ENCODE data around the gene CYCS.

CYCS gene

DNA sequence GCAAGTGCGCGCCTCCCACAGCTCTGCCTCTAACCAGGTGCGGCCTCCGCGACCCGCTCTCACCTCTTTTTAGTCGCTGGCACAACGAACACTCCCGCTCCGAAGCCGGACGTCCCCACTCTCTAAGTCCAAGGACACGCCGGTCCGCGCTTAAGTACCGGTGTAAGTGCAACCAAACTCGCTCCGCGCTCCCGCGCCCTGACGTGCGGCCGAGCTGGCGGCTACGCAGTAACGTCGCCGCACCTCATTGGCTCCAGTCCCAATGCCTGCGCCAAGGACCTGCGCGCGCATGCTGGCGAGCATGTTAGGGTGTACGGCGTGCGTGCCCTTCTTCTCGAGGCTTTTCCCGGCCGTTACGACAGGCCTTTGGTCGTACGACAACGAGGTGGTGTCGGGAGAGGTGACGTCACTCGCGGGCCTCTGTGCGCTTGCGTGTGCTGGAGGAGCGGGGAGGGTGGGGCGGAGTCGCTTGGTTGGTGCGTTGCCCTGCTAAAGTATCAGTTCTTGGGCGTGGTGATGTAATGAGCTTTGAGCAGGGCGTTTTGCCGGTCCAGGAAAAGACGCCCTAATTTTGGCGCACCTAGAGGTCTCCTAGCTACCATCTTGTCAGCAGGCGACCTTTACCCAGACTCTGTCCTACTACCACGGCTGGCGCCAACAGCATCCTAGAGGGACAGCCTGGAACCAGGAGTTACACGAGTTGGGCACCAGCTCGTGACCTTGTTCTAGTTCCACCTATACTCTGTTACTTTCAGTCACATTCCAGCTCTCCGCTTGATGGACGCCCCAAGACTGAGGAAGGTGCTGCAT lies at the start of gene CYCS:
Gene CYCS (minus strand): TSS at position 124 of the 810 bp plus-strand sequence. CDS start 1,141 bp downstream, outside the sequence.
- peak; percentile 94 for DNase-seq (ENCODE audit: low spot score)

DNA sequence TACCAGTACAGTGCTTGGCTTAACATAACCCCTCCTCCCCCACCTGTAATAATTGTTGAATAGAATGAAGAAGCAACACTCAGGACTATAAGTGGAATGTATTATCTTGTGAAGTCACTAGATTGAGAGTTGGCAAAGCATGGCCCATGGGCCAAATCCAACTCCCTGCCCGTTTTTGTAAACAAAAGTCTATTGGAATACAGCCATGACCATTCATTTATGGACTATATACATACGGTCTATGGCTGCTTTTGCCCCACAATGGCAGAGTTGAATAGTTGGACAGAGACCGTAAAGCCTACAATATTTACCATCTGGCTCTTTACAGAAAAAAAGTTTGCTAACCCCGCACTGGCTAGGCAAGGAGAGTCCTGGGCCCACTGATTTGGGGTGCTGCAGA lies 48.1 kb upstream of the CYCS start:
- no peak for DNase-seq (ENCODE audit: low spot score)

DNA sequence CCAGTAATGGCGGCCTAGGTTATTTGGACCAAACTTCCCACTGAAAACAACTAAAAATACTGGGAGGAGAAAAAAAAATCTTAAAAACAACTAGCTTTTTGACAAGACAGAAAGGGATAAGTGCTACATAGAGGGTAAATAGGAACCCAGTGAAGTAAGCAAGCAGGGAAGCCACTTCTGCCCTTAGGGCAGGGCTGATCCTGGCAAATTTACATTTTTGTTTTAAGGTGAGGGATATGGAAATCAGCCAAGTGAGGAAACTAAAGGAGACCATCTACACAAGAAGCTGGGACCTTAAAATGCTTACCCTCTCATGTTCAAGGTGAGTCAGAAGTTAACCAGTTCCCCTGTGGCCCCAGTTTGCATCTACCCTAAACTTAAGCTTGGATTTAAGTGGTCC lies 46.5 kb upstream of the CYCS start:
- DNase-seq (ENCODE audit: low spot score): no peak

DNA sequence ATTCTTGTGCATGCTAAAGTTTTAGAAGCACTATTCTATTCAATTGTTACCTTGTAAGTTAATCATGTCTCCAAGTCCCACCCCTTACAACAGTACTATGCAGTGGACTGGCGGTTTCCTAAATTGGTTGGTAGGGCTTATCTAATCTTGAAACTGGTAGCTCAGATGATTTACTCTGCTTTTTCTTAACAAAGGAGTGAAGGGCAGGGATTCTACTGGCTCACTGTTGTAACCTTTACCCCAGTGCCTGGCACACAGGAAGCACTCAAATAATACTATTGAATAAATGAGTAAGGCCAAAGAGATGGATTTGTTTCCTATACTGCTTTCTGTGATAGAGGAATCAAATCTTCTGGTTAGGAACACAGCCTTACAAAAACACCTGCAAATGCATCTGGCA lies 46.0 kb upstream of the CYCS start:
- DNase-seq (ENCODE audit: low spot score): no peak

DNA sequence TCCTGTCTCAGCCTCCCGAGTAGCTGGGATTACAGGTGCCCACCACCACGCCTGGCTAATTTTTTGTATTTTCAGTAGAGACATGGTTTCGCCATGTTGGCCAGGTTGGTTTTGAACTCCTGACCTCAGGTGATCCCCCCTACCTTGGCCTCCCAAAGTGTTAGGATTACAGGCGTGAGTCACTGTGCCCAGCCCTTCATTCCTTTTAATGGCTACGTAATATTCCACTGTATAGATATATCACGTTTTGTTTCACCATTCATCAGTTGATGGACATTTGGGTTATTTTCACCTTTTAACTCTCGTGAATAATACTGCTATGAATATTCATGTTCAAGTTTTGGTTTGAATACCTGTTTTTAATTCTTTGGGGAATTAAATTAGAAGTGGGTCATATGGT lies 44.6 kb upstream of the CYCS start:
- no peak for DNase-seq (ENCODE audit: low spot score)

DNA sequence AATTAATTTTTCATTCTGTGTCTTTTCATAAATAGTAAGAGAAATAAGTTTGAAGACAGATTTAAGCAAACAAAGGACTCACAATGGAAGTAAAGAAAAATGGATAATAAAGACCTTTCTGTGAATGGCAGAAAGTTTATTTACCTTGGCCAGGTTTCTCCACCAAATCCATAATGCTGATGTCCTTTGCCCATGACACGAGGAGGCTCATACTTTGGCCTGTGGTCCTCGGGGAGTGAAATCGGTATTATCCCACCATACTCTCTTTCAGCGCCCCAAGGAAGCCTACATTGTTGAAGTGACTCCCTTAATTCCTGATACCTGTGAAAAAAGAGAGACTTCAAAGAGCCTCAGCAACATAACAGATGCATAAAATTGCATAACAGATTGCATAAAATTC lies 43.1 kb upstream of the CYCS start:
- no peak for DNase-seq (ENCODE audit: low spot score)

DNA sequence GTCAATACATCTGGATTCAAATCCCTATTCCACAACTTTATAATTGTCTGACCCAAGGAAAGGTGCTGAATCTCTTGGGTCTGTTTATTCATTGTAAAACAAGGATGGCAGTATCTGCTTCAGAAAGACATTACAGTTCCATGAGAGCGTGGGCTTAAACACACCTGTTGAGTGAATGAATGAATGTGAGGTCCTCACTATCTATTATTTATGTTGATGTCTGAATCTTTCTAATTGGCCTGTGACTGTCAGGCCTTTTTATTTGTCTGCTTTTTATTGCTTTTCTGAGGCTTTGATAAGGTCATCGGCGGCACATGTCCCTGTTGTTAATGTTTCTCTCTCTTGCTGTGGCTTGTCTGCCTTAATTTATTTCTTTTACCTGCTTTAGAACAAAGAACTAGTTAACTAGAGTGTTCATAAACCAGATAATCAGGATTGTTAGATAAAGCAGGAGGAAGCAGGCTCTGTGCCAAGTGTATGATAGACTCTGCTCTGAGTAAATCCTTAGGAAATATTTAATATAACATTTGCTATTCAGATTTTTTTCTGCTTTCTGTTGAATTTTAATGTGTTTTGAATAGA lies 42.3 kb upstream of the CYCS start:
- DNase-seq (ENCODE audit: low spot score): no peak

DNA sequence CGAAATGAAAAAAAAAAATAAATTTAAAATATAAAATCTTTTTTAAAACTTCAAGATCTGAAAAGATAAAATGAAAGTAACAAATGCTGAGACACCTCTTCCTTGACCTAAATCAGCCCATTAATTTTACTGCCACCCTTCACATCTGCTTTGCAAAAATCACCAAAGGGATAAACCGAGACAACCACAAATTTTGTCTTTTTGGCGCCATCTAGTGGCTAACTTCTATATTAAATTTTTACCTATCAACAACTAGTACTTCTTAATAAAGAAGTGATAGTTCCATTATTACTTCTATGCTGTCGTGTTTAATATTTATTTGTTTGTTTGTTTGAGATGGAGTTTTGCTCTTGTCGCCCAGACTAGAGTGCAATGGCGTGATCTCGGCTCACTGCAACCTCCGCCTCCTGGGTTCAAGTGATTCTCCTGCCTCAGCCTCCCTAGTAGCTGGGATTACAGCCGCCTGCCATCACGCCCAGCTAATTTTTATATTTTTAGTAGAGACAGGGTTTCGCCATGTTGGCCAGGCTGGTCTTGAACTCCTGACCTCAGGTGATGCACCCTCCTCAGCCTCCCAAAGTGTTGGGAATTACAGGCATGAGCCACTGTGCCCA lies 35.0 kb upstream of the CYCS start:
- peak; percentile 26 for DNase-seq (ENCODE audit: low spot score)

DNA sequence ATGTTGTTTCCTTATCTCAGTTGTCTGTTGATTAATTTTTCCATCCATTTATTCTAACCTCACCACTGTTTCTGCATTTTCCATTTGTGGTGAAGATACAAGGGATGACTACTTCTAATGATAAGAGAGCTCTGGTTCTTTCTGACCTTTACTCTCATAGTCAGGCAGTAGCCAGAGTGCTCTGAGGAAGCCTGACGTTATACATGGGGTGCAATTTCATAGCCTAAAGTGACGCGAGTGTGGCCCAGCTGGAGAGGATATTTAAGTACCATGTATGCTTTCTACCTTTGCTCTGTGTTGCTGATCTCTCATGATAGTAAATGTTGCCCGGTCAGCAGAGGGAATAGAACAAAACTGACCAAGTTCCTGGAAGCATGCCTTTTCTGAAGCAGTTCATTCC lies 33.9 kb upstream of the CYCS start:
- no peak for DNase-seq (ENCODE audit: low spot score)

DNA sequence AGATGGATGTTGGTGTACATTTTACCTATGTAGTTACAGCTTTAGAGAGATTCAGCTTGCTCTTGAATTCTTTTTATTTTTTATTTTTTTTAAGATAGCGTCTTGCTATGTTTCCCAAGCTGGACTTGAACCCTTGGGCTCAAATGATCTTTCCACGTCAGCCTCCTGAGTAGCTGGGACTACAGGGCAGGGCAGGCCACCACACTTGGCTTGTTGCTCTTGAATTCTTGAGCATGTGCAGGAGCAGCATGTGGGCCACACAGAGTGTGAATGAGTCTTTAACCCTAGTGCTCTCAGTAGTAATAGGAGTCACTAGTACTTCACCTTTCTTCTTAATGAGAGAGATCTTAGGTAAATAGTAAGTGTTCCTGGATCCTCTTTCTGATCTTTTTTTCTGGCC lies 26.7 kb upstream of the CYCS start:
- no peak for DNase-seq (ENCODE audit: low spot score)

DNA sequence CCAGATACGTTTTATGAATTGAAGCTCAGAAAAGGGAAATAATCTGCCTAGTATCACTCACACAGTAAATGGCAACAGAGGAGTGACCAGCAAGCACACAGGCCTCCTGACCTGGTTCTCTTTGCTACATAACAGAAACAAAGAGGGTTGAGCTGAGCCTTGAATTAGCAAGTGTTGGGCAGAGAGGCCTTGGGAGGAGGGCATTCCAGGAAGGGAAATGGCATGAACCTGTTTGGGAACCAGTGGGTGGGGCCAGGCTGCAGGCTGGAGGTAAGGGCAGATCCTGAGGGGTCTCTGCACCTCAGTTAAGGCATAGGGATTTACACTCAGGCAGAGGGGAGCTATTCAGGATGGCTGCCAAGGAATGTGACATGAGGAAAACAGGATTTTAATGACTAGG lies 24.8 kb upstream of the CYCS start:
- no peak for DNase-seq (ENCODE audit: low spot score)

DNA sequence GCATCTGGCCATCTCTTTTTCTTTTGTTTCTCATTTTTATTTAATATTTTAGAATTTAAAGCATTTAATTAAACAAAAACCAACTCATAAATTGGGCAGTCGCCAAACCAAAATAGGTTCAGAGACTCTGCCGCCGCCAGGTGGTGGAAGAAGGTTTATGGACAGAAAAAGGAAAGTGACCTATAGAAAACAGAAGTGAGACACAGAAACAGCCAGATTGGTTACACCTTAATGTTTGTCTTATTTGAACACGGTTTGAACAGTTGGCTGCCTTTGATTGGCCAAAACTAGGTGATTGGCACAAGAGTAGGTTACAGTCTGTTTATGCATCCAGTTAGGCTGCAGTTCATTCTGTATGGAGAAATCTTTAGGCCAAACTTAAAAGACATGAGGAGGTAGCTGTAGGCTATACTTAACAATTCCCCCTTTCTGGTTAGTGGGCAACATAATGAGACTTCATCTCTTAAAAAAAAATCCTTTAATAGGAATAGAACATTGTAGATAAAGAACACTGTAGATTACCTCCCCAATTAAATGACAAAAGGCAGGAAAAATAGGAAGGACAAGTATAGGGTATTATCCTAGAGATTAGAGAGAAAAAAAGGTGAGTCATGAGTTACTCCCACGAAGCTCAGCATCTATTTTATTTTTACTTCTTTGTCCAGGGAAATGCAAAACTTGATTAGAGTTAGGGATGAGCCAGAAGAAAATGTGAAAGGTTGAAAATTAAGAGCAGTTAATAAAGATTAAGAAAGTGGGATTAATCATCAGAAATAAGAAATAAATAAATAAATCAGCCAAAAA lies 23.9 kb upstream of the CYCS start:
- no peak for DNase-seq (ENCODE audit: low spot score)

DNA sequence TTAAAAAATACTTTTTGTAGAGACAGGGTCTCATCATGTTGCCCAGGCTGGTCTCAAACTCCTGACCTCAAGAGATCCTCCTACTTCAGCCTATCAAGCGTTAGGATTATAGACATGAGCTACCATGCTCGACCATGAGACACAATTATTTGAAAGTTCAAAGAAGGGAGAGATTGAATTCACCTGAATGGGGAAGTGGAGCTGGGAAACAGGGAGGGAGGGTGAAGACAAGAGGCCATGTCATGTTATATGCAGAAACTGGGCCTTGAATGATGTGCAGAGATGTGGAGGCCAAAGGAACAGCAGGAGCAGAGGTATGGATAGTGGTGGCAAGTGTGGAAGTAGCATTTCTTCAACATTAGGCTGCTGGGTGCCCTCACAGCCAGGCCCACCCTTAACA lies 18.7 kb upstream of the CYCS start:
- DNase-seq (ENCODE audit: low spot score): no peak

DNA sequence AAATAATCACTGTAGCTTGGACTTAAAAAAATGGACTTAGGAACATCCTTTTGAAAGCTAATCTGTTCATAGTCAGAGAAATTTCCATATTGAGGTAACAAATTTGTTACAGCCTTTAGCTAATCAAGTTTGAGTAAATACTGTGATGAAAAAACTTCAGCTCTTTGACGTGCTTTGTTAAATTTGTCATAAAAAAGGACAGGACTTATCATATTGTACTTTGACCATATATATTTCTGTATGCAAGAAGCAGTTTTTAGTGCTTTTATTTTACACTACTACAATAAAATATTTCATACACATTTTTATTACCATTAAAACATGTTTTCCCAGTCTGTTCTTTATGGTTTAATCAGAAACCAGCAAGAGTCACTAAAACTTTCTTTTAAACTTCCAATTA lies 14.5 kb upstream of the CYCS start:
- DNase-seq (ENCODE audit: low spot score): no peak

DNA sequence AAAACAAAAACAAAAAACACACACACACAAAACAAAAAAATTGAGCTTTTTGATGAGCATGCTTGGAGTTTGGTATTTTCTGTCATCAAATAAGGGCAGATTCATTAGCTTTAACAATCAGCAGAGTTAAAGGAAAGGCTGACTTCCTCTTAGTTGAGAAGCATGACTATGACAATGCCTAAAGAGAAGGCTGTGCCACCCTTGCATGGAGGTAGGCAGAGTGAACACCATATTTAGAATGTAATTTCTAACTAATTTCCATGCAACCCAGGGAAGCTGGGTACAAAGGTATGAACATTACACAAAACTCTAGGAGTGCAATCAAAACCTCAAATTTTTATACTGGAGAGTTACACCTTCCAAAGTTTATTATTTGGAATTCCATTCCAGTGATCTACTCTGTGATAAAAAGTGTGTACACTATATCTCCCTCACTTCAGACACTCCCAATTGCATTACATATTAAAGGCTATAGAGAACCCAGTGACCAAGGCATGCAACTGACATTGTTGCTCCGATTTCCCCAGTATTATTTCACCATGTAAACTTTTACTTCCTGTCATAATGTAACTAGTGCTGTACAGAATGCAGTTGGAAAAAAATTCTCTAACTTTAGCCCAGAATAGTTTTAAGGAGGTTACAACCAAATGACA lies 9.4 kb upstream of the CYCS start:
- no peak for DNase-seq (ENCODE audit: low spot score)

DNA sequence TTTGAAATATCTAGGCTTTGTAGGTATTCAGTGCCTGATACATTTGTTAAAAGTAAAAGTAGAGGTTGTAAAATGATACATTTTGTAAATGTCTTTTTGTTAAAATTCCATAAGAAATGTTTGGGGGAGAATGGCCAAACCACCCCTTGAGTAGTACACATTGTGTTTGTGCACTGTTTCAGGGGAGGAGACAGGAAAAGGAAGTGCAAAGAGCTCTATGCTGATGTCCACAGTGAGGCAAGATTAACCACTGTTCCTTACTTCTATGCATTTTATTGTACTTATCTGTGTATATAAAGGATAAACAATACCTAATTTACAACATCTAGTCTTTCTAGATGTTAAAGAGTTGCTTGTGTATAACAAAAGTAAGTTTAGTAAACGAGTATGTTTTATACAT lies 7.4 kb upstream of the CYCS start:
- no peak for DNase-seq (ENCODE audit: low spot score)

DNA sequence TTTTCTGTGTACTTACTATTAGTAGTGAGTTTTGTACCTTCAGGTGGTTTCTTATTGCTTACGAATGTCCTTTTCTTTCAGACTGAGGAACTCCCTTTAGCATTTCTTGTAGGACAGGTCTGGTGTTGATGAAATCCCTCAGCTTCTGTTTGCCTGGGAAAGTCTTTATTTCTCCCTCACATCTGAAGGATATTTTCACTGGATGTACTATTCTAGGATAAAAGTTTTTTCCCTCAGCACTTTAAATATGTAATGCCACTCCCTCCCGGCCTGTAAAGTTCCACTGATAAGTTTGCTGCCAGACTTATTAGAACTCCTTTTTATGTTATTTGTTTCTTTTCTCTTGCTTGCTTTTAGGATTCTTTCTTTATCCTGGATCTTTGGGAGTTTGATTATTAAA lies 1.7 kb upstream of the CYCS start:
- no peak for DNase-seq (ENCODE audit: low spot score)

DNA sequence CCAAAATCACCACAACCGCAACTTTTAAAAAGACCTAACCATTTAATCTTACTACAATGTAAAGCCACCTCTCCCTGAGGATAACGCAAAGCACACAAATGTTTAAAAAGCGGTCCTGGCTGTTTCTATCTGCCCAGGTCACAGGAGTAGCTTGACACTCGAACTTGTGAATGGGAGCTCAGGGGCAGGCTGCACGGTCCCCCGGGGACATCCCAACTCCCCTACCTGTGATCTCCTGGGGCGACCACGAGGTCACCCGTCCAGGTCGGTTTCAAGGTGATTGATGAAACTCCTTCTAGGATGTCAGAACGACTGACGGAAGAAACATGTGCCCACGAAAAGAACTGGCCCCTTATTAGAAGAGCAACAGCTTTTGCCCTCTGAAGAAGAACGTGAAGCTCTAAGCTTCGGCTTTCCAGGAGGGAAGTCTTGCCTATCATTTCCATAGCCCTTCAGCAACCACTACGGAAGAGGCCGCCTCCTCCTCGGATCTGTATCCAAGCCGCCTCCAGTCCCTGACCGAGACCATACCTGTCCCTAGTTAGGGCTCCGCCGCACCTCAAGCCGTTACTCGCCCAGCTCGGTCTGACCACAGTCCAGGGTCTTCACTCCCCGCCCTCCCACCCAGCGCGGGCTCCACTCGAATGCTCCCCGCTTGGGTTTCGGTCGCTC lies 459 bp downstream of the CYCS start:
- no peak for DNase-seq (ENCODE audit: low spot score)

DNA sequence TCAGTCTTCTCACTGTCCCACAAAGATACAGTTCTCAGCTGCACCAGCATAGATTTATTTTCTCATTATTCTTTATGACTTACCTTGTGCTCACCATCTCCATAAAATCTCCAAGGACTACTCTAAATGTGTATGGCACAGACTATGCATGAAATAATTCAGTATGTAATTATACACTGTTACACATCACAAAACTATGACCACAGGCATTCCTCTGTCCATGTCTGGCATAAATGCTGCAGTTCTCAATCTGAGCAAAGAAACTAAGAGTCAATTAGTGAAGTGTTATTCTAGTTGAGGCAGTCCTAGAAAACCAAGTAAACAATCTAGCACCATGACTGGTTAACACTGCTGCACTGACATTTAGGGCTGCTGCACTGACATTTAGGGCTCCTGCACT lies 2.7 kb downstream of the CYCS start:
- peak; percentile 20 for DNase-seq (ENCODE audit: low spot score)

DNA sequence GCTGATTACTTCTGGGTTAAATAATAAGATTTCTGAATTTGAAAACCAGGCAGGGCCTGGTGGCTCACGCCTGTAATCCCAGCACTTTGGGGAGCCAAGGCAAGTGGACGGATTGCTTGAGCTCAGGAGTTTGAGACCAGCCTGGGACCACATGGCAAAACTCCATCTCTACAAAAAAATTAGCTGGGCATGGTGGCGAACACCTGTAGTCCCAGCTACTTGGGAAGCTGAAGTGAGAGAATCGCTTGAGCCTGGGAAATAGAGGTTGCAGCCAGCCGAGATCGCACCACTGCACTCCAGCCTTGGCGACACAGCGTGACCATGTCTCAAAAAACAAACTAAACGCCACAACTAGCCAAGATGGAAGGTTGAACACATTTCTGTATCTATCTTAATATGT lies 3.5 kb downstream of the CYCS start:
- no peak for DNase-seq (ENCODE audit: low spot score)

DNA sequence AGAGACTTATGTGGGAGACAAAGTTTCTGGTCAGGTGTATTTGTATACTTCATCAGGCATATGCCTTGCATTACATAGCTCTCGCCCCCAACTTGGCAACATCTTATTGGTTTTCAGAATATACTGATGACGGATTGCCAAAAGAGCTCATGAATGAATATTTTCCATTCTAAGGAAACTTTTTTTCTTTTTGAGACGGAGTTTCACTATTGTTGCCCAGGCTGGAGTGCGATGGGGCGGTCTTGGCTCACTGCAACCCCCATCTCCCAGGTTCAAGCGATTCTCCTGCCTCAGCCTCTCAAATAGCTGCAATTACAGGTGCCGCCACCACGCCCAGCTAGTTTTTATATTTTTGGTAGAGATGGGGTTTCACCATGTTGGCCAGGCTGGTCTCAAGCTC lies 6.0 kb downstream of the CYCS start:
- DNase-seq (ENCODE audit: low spot score): no peak
